Stimulated activated naive CD8-positive, alpha-beta T cell treated with anti-CD3 and anti-CD28 coated beads, Interleukin-15, amount 100 ng/mL, for 72 hours (primary cell): ENCODE results near the gene GRM1.

Experiments
- ATAC-seq: fragments of 150-1000 bp; cut with Tn5 transposase; 2 replicates; pipeline ENCODE4 v1.10.0; 2021; ENCODE audit warnings: mild to moderate bottlenecking, moderate library complexity
- DNase-seq, 2 donors: peaks; one replicate each; pipeline ENCODE4 v3.0.0; 2021 to 2022
- H3K27ac Mint-ChIP-seq, 2 donors: one replicate each; pipeline ENCODE4 v1.8.0; 2022; ENCODE audit warnings: mild to moderate bottlenecking in 2 of 2, mixed read lengths in 2 of 2, moderate library complexity in 2 of 2
- H3K27me3 Mint-ChIP-seq: one replicate; pipeline ENCODE4 v1.8.0; 2022; ENCODE audit warnings: mixed read lengths
- H3K4me1 Mint-ChIP-seq: one replicate; pipeline ENCODE4 v1.8.0; 2022; ENCODE audit warnings: mild to moderate bottlenecking, mixed read lengths
- H3K4me3 Mint-ChIP-seq, 2 donors: one replicate each; pipeline ENCODE4 v1.8.0; 2022; ENCODE audit warnings: mild to moderate bottlenecking in 2 of 2, mixed read lengths in 2 of 2, moderate library complexity in 1 of 2
- H3K9me3 Mint-ChIP-seq, 2 donors: one replicate each; pipeline ENCODE4 v1.8.0; 2022; ENCODE audit warnings: mixed read lengths in 2 of 2

GRM1 gene

GRCh38 chr6:146441907-146442306 is 413.0 kb downstream of the GRM1 start:
- Mint-ChIP-seq H3K4me1 (no peaks in the 10 kb centered on the region), H3K4me3 (no peak overlapping the region), H3K27ac (no peak overlapping the region), H3K9me3 (no peaks in the 10 kb centered on the region), H3K27me3 (peaks cover 9% of the 10 kb centered on the region)
- ATAC-seq (no peak), DNase-seq (no peak)

- ATAC-seq: no peak
Measured at GRCh38 chr6:146444189-146444588, 415.3 kb downstream of the GRM1 start.

GRCh38 chr6:146445233-146445632 is 416.4 kb downstream of the GRM1 start:
- H3K27ac Mint-ChIP-seq: no peak overlapping the region
- peaks cover 5 to 8% of the 10 kb centered on the region in 2 donors for H3K9me3 Mint-ChIP-seq
- no peak for DNase-seq
- no peaks in the 10 kb centered on the region for H3K27me3 Mint-ChIP-seq
- ATAC-seq: no peak
- no peaks in the 10 kb centered on the region for H3K4me1 Mint-ChIP-seq
- no peak overlapping the region for H3K4me3 Mint-ChIP-seq

More at GRCh38 chr6:146444189-146444588, 415.3 kb downstream of the GRM1 start:
- Mint-ChIP-seq H3K4me1 (no peaks in the 10 kb centered on the region), H3K4me3 (no peak overlapping the region), H3K27ac (no peak overlapping the region), H3K27me3 (no peaks in the 10 kb centered on the region), H3K9me3 (peaks cover 5 to 8% of the 10 kb centered on the region in 2 donors)
- DNase-seq: no peak

- Mint-ChIP-seq H3K9me3 (peaks cover 28 to 49% of the 10 kb centered on the region in 2 donors), H3K4me1 (no peaks in the 10 kb centered on the region), H3K4me3 (no peak overlapping the region), H3K27me3 (no peaks in the 10 kb centered on the region), H3K27ac (no peak overlapping the region)
- DNase-seq (no peak), ATAC-seq (no peak)
Measured at GRCh38 chr6:146456886-146457285, 428.0 kb downstream of the GRM1 start.

- ATAC-seq: no peak
- Mint-ChIP-seq H3K9me3 (peaks cover 28 to 33% of the 10 kb centered on the region in 2 donors), H3K27ac (no peak overlapping the region), H3K4me1 (no peaks in the 10 kb centered on the region), H3K4me3 (no peak overlapping the region), H3K27me3 (no peaks in the 10 kb centered on the region)
- DNase-seq: no peak
Measured at GRCh38 chr6:146460941-146461340, 432.1 kb downstream of the GRM1 start.

GRCh38 chr6:146470091-146470770 is 441.4 kb downstream of the GRM1 start:
- Mint-ChIP-seq H3K27ac (no peak overlapping the region), H3K27me3 (no peaks in the 10 kb centered on the region)
- no peak for ATAC-seq

GRCh38 chr6:146472918-146473317 is 444.1 kb downstream of the GRM1 start:
- DNase-seq (no peak), ATAC-seq (no peak)
- Mint-ChIP-seq H3K27me3 (no peaks in the 10 kb centered on the region), H3K4me1 (no peaks in the 10 kb centered on the region), H3K27ac (no peak overlapping the region), H3K9me3 (peaks cover 0 to 16% of the 10 kb centered on the region in 2 donors), H3K4me3 (no peak overlapping the region)

More at GRCh38 chr6:146470091-146470770, 441.4 kb downstream of the GRM1 start:
- no peaks in the 10 kb centered on the region for H3K4me1 Mint-ChIP-seq
- no peak for DNase-seq
- H3K4me3 Mint-ChIP-seq: no peak overlapping the region
- peaks cover 0 to 9% of the 10 kb centered on the region in 2 donors for H3K9me3 Mint-ChIP-seq

- DNase-seq (no peak), ATAC-seq (no peak)
- Mint-ChIP-seq H3K27me3 (no peaks in the 10 kb centered on the region), H3K9me3 (peaks cover 0 to 11% of the 10 kb centered on the region in 2 donors), H3K4me3 (no peak overlapping the region), H3K27ac (no peak overlapping the region), H3K4me1 (no peaks in the 10 kb centered on the region)
Measured at GRCh38 chr6:146481527-146481926, 452.7 kb downstream of the GRM1 start.

GRCh38 chr6:146484411-146484810 is 455.5 kb downstream of the GRM1 start:
- H3K27me3 Mint-ChIP-seq: no peaks in the 10 kb centered on the region
- peaks cover 0 to 9% of the 10 kb centered on the region in 2 donors for H3K9me3 Mint-ChIP-seq
- H3K4me1 Mint-ChIP-seq: no peaks in the 10 kb centered on the region
- H3K27ac Mint-ChIP-seq: no peak overlapping the region
- no peak for DNase-seq
- ATAC-seq: no peak
- no peak overlapping the region for H3K4me3 Mint-ChIP-seq
